LNCAP (cell line): ENCODE measurements around the gene CCDC146.
"Not testable (repeated sequence)": the region's sequence is repeated elsewhere in the genome, so short reads cannot be mapped to it uniquely, and the experiment has no call there.

Source experiments
- CTCF ChIP-seq: fragments of 450-650 bp; IDR thresholded peaks from 2 replicates; pipeline ENCODE4 v1.5.1; 2017; ENCODE audit warnings: mild to moderate bottlenecking

The CCDC146 gene

GRCh38 chr7:77121860-77122681 is at the start of gene CCDC146:
Gene CCDC146 (plus strand): TSS chr7:77122615. CDS start chr7:77167669, 45,054 bp downstream.
- not testable (repeated sequence) for TF ChIP-seq CTCF

- TF ChIP-seq CTCF, result peak; percentile 23; the same call in 1 of the 2 replicates
Measured at GRCh38 chr7:77112719-77113306, 9.6 kb upstream of the CCDC146 start.

GRCh38 chr7:77125486-77125885 is 3.1 kb downstream of the CCDC146 start:
- 0 out of 2 replicates have a peak, but pooled peaks have one; percentile 8 for TF ChIP-seq CTCF

- no peak for TF ChIP-seq CTCF
Measured at GRCh38 chr7:77157446-77157845, 35.0 kb downstream of the CCDC146 start.

GRCh38 chr7:77181015-77181595 is 58.7 kb downstream of the CCDC146 start:
- TF ChIP-seq CTCF, result no peak

GRCh38 chr7:77181734-77182133 is 59.3 kb downstream of the CCDC146 start:
- TF ChIP-seq CTCF, result no peak

- TF ChIP-seq CTCF, result no peak
Measured at GRCh38 chr7:77182261-77182660, 59.8 kb downstream of the CCDC146 start.
